ENCODE data around the gene PPP2R5C. TPM values are rescaled to one million over a fixed set of nuclear protein-coding genes. Genes with fewer than 3 reads are reported as not detected.
"Not testable (repeated sequence)": the region's sequence is repeated elsewhere in the genome, so short reads cannot be mapped to it uniquely, and the experiment has no call there.

PPP2R5C gene
- 170 and 174 TPM in 2 replicates for total RNA-seq

DNA sequence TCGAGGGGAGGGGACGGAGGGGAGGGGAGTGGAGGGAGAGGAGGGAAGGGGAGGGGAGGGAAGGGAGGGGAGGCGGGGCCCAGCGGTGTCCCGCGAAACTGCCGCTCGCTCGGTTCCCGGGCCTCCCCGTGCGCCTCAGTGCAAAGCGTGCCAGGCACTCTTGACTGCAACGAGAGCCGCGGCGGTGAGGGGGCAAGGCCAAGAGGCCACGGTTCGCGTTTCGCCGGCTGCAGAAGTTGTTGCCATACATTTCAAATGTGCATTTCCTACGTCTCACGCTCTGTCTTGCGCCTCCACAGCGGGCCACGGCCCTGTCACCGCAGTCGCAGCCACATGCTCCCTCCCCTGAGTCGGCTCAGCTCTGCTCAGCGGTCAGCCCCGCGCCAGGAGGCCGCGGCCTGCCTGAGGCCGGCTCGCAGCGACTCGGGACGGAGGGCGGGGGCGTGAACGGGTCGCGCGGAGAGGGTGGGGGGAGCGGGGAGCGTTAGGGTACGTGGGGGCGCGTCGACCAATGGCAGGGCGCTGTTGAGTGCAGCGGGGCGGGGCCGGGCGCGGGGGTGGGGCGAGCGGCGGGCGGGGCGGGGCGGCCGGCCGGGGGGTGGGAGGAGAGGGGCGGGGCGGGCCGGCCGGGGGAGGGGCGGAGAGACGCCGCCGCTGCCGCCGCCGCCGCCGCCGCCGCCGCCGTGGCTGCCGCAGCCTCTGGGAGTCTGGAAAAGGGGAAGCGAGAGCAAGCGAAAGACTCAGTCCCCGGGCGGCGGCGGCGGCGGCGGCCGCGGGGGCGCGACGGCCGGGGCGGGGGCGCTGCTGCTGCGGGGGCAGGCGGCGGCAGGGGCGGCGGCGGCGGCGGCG, at the start of gene PPP2R5C:
TSS of gene PPP2R5C (plus strand) at position 678 of the 849 bp plus-strand sequence. CDS start 185 bp downstream, outside the sequence.
- Mint-ChIP-seq H3K9me3 (no peaks in the 10 kb centered on the region), H3K4me3 (ENCODE audit: low read depth) (peak within 1 kb of the TSS; percentile 84), H3K27ac (peak within 1 kb of the TSS; percentile 53), H3K27me3 (ENCODE audit: low read depth) (peaks cover 5% of the 10 kb centered on the region), H3K36me3 (ENCODE audit: low read depth) (peaks cover 24% of the 10 kb centered on the region), H3K4me1 (ENCODE audit: low read depth) (peaks cover 31% of the 10 kb centered on the region)
- intact Hi-C loops (cut with micrococcal nuclease) = loop anchor here (2.0 kb wide), 2 partner anchors 30 to 50 kb away; no protein-coding TSS in a partner anchor
- DNase-seq (ENCODE audit: low spot score) = peak; percentile 79

DNA sequence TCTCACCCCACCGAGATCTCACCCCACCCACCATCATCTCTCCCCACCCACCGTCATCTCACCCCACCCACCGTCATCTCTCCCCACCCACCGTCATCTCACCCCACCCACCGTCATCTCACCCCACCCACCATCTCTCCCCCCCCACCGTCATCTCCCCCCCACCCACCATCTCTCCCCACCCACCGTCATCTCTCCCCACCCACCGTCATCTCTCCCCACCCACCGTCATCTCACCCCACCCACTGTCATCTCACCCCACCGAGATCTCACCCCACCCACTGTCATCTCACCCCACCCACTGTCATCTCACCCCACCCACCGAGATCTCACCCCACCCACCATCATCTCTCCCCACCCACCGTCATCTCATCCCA, 49.7 kb upstream of the PPP2R5C start:
- H3K4me1 Mint-ChIP-seq (ENCODE audit: low read depth) = peaks cover 21% of the 10 kb centered on the region
- H3K27me3 Mint-ChIP-seq (ENCODE audit: low read depth); H3K36me3 Mint-ChIP-seq (ENCODE audit: low read depth); H3K9me3 Mint-ChIP-seq; DNase-seq (ENCODE audit: low spot score); H3K27ac Mint-ChIP-seq; intact Hi-C loops (cut with micrococcal nuclease); H3K4me3 Mint-ChIP-seq (ENCODE audit: low read depth): not testable (repeated sequence)

DNA sequence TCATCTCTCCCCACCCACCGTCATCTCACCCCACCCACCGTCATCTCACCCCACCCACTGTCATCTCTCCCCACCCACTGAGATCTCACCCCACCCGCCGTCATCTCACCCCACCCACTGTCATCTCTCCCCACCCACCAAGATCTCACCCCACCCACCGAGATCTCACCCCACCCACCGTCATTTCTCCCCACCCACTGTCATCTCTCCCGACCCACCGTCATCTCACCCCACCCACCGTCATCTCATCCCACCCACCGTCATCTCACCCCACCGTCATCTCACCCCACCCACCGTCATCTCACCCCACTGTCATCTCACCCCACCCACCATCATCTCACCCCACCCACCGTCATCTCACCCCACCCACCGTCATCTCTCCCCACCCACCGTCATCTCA, 49.2 kb upstream of the PPP2R5C start:
- intact Hi-C loops (cut with micrococcal nuclease); H3K9me3 Mint-ChIP-seq; DNase-seq (ENCODE audit: low spot score); H3K4me3 Mint-ChIP-seq (ENCODE audit: low read depth); H3K27ac Mint-ChIP-seq; H3K27me3 Mint-ChIP-seq (ENCODE audit: low read depth); H3K36me3 Mint-ChIP-seq (ENCODE audit: low read depth): not testable (repeated sequence)
- H3K4me1 Mint-ChIP-seq (ENCODE audit: low read depth) = peaks cover 17% of the 10 kb centered on the region

DNA sequence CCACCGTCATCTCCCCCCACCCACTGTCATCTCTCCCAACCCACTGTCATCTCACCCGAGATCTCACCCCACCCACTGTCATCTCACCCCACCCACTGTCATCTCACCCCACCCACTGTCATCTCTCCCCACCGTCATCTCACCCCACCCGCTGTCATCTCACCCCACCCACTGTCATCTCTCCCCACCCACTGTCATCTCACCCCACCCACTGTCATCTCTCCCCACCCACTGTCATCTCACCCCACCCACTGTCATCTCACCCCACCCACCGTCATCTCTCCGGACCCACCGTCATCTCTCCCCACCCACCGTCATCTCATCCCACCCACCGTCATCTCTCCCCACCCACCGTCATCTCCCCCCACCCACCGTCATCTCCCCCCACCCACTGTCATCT, 48.4 kb upstream of the PPP2R5C start:
- DNase-seq (ENCODE audit: low spot score); H3K27me3 Mint-ChIP-seq (ENCODE audit: low read depth); H3K9me3 Mint-ChIP-seq; H3K36me3 Mint-ChIP-seq (ENCODE audit: low read depth); H3K27ac Mint-ChIP-seq; intact Hi-C loops (cut with micrococcal nuclease); H3K4me3 Mint-ChIP-seq (ENCODE audit: low read depth): not testable (repeated sequence)
- H3K4me1 Mint-ChIP-seq (ENCODE audit: low read depth) = peaks cover 14% of the 10 kb centered on the region

DNA sequence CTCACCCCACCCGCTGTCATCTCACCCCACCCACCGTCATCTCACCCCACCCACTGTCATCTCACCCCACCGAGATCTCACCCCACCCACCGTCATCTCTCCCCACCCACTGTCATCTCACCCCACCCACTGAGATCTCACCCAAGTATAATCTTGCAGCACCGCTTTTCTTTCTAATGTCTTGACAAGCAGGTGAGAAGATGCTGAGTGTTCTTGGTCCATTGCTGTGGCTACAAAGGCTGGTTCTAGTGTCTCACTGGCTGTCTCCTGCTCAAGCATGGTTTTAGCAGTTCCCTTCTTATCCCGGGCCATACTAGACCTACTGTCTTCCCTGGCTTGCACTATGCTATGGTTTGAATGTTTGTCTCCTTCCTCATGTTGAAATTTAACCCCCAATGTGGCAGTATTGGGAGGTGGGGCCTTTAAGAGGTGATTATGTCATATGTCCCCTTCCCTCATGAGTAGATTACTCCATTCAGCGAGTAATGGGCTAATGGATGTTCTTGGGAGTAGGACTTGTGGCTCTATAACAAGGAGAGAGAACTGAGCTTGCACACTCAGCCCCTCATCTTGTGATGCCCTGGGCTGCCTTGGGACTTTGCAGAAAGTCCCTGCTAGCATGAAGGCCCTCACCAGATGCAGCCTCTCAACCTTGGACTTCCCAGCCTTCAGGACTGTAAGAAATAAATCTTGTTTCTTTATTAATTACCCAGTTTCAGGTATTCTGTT, 47.7 kb upstream of the PPP2R5C start:
- Mint-ChIP-seq H3K27me3 (ENCODE audit: low read depth) (no peaks in the 10 kb centered on the region), H3K27ac (no peak overlapping the region), H3K36me3 (ENCODE audit: low read depth) (no peaks in the 10 kb centered on the region), H3K4me3 (ENCODE audit: low read depth) (no peak overlapping the region), H3K4me1 (ENCODE audit: low read depth) (peaks cover 11% of the 10 kb centered on the region), H3K9me3 (peaks cover 9% of the 10 kb centered on the region)
- intact Hi-C loops (cut with micrococcal nuclease) = no loop called here
- DNase-seq (ENCODE audit: low spot score) = no peak

DNA sequence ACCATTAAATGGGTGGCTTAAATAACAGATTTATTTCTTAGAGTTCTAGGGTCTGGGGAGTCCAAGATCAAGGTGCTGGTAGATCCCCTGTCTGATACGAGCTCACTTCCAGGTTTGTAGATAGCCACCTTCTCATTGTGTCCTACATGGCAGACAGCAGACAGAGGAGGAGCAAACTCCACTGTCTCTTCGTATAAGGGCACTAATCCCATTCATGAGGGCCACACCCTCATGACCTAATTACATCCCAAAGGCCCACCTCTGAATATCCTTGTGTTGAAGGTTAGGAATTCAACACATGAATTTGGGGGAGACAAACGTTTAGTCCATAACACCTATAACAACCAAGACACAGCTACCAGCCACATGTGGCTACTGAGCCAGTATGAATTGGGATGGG, 47.1 kb upstream of the PPP2R5C start:
- Mint-ChIP-seq H3K27ac (no peak overlapping the region), H3K9me3 (peaks cover 9% of the 10 kb centered on the region), H3K4me3 (ENCODE audit: low read depth) (no peak overlapping the region), H3K4me1 (ENCODE audit: low read depth) (peaks cover 13% of the 10 kb centered on the region), H3K27me3 (ENCODE audit: low read depth) (no peaks in the 10 kb centered on the region), H3K36me3 (ENCODE audit: low read depth) (no peaks in the 10 kb centered on the region)
- intact Hi-C loops (cut with micrococcal nuclease) = no loop called here
- no peak for DNase-seq (ENCODE audit: low spot score)

DNA sequence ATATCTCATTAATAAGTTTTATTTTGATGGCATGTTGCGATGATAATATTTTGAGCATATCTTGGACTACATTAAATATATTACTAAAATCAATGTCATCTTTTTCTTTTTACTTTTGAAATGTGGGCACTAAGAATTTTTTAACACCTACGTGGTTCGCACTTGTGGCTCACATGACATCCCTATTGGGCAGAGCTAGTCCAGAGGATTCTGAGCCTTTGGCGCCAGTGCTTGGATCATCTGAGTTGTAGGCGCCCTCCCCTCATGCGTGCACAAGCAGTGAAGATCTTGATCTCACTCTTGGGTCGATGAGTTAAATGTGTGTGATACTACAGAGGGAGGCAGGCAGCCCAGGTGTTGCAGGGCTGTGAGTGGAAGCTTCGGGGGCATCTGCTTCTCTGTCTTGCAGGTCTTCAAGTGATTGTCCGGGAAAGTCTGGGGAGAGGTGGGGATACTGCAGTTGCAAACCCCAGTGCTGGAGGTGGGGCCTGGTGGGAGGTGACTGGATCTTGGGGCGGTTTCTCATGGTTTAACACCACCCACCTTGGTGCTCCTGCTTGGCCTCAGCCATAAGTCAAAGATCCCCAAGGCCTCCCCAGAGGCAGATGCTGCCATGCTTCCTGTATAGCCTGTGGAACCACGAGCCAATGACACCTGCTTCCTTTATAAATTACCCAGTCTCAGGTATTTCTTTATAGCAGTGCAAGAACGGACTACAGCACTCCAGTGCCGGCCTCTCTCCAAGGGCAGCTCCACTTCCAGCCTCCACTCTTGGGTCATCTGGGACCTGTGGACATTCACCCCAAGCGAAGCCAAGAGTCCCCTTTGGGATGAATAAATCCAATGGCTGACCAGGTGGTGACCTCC, 46.1 kb upstream of the PPP2R5C start:
- peak; percentile 6 for DNase-seq (ENCODE audit: low spot score)
- peaks cover 17% of the 10 kb centered on the region for H3K4me1 Mint-ChIP-seq (ENCODE audit: low read depth)
- no peaks in the 10 kb centered on the region for H3K36me3 Mint-ChIP-seq (ENCODE audit: low read depth)
- H3K9me3 Mint-ChIP-seq = peaks cover 9% of the 10 kb centered on the region
- no peaks in the 10 kb centered on the region for H3K27me3 Mint-ChIP-seq (ENCODE audit: low read depth)
- no peak overlapping the region for H3K4me3 Mint-ChIP-seq (ENCODE audit: low read depth)
- no peak overlapping the region for H3K27ac Mint-ChIP-seq
- intact Hi-C loops (cut with micrococcal nuclease) = no loop called here

DNA sequence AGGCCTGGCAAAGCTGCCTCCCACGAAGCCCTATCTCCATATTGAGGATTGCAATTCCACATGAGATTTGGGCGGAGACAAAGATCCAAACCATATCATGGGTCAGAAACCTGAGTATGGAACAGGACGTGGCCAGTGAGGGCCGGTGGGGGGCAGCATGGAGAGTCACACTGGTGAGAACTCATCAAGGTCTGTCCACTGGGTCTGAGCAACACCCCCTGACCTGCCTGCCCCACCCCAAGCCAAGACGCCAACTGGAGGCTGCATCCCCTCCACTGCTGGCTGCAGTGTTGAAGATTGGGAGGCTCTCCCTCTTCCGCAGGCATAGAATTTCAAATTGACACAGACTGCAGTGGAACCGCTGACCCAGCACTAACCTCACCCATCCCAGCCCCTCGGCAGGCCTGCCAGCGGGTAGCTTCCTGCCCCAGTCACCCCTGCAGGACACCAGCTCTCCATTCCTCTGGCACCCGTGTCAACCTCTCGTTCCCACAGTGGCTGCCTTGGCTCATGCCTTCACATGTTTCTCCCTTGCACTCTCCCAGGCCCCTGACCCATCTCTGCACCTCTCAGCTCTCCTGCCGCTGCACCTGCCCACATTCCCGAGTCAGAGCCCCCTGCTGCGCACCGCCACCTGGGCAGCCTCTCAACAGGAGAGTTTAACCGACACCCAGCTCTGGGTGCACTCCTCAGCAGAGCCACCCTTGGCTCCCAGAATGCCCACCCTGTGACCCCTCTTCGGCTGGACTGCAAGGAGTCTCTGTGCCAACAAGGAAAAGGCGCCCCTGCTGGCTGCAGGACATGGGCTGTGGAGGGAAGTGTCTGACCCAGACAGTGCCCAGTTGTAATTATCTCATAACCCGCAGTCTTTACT, 45.2 kb upstream of the PPP2R5C start:
- H3K27ac Mint-ChIP-seq = no peak overlapping the region
- intact Hi-C loops (cut with micrococcal nuclease) = no loop called here
- H3K4me3 Mint-ChIP-seq (ENCODE audit: low read depth) = no peak overlapping the region
- H3K9me3 Mint-ChIP-seq = peaks cover 9% of the 10 kb centered on the region
- H3K27me3 Mint-ChIP-seq (ENCODE audit: low read depth) = no peaks in the 10 kb centered on the region
- no peak for DNase-seq (ENCODE audit: low spot score)
- peaks cover 20% of the 10 kb centered on the region for H3K4me1 Mint-ChIP-seq (ENCODE audit: low read depth)
- H3K36me3 Mint-ChIP-seq (ENCODE audit: low read depth) = no peaks in the 10 kb centered on the region

DNA sequence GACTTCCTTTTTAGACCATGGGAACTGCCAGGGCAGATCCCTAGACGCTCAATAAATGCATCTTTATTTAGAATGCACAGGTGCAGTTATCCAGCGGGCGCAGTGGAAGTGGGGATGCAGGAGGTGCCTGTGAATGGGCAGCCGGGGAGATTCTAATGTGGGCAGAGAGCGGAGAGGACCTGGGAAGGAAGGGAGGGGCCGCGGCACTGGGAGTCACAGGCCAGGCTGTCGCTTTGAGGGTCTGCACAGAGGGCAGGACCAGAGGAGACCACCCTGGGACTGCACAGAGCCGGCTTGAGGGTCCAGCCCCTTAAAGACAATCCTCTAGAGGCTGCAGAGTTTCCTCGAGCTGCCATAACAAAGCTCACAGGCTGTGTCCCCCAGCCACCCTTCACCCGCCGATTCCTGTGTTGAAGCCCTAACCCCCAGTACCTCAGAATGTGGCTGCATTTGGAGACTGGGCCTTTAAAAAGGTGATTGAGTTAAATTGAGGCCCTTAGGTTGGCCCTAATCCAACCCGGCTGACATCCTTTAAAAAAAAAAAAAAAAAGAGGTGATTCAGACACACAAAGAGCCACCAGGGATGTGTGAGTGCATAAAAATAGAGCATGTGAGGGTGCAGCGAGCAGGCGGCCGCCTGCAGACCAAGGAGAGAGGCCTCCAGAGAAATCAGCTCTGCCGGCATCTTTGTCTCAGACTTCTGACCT, 44.4 kb upstream of the PPP2R5C start:
- H3K27ac Mint-ChIP-seq = peak overlapping the region; percentile 17
- peaks cover 26% of the 10 kb centered on the region for H3K4me1 Mint-ChIP-seq (ENCODE audit: low read depth)

DNA sequence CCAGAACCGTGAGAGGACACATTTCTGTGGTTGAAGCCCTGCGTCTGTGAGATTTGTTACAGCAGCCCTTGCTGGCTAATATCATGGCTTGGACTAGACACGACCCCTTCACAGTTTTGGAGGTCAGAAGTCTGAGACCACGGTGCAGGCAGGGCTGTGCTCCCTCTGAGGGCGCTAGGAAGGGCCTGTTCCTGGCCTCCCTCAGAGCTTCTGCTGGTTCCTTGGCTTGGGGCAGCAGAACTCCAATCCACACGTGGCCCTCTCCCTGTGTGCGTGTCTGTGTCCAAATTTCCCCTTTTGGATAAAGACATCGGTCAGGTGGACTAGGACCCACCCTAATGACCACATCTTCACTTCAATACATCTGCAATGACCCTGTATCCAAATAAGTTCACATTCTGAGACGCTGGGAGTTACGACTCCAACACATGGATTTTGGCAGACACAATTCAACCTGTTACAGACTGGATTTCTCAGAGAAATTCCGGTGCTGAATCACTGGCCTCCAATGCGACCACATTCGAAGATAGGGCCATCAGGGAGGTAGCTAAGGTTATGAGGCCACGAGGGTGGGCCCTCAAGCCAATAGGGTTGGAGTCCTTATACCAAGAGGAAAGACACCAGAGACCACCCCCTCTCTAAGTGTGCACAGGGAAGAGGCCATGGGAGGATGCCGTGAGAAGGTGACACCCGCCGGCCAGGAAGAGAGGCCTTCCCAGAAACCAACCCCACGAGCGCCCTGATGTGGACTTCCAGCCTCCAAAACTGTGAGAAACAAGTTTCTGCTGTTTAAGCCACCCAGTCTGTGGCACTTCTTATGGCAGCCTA, 43.6 kb upstream of the PPP2R5C start:
- Mint-ChIP-seq H3K27me3 (ENCODE audit: low read depth) (no peaks in the 10 kb centered on the region), H3K9me3 (peaks cover 9% of the 10 kb centered on the region), H3K36me3 (ENCODE audit: low read depth) (no peaks in the 10 kb centered on the region), H3K4me1 (ENCODE audit: low read depth) (peaks cover 32% of the 10 kb centered on the region), H3K27ac (no peak overlapping the region), H3K4me3 (ENCODE audit: low read depth) (no peak overlapping the region)
- intact Hi-C loops (cut with micrococcal nuclease) = no loop called here
- DNase-seq (ENCODE audit: low spot score) = no peak

More for the DNA sequence above, 44.4 kb upstream of the PPP2R5C start:
- peaks cover 9% of the 10 kb centered on the region for H3K9me3 Mint-ChIP-seq
- intact Hi-C loops (cut with micrococcal nuclease) = no loop called here
- no peaks in the 10 kb centered on the region for H3K27me3 Mint-ChIP-seq (ENCODE audit: low read depth)
- no peak overlapping the region for H3K4me3 Mint-ChIP-seq (ENCODE audit: low read depth)
- no peaks in the 10 kb centered on the region for H3K36me3 Mint-ChIP-seq (ENCODE audit: low read depth)
- DNase-seq (ENCODE audit: low spot score) = no peak

All from activated T-helper 2 cell treated with anti-CD3 and anti-CD28 coated beads, Interferon-gamma antibody, Interleukin-2, Interleukin-4, amounts not matched to agents 10 μg/mL and 5 μg/mL and 100 μg/mL, durations not matched to agents 14 hours and 24 hours and 36 hours (primary cell).